GM12878 (cell line): ENCODE measurements around the gene FICD. TPM values are rescaled to one million over a fixed set of nuclear protein-coding genes. Genes with fewer than 3 reads are reported as not detected.

Source experiments
- CBX5 ChIP-seq: sonication (generic); IDR thresholded peaks from 2 replicates; pipeline ENCODE4 v1.6.1; 2016; ENCODE audit warnings: low read depth, moderate library complexity, mild to moderate bottlenecking, inconsistent platforms
- GATAD2B ChIP-seq: fragments of 450-650 bp; conservative IDR thresholded peaks from 2 replicates; pipeline ENCODE4 v1.6.1; 2017; ENCODE audit warnings: low read depth, mild to moderate bottlenecking, moderate library complexity
- HCFC1 ChIP-seq: fragments of 150-350 bp; IDR thresholded peaks from 2 replicates; pipeline ENCODE4 v1.6.1; 2014; ENCODE audit warnings: low read length
- HDAC2 ChIP-seq: fragments of 200-600 bp; sonication (generic); IDR thresholded peaks from 2 replicates; pipeline ENCODE4 v1.6.1; 2017
- MLLT1 ChIP-seq: fragments of 450-650 bp; IDR thresholded peaks from 2 replicates; pipeline ENCODE4 v1.6.1; 2016; ENCODE audit warnings: mild to moderate bottlenecking
- MXI1 ChIP-seq: fragments of 150-350 bp; IDR thresholded peaks from 2 replicates; pipeline ENCODE4 v1.6.1; 2011; ENCODE audit warnings: low read depth, mild to moderate bottlenecking, inconsistent platforms, low read length, improper control_type of control experiment
- NFXL1 ChIP-seq: fragments of 450-650 bp; IDR thresholded peaks from 2 replicates; pipeline ENCODE4 v1.6.1; 2017; ENCODE audit warnings: antibody characterized with exemption, mild to moderate bottlenecking, borderline replicate concordance
- NR2C2 ChIP-seq: IDR thresholded peaks from 2 replicates; pipeline ENCODE4 v1.6.1; 2011; ENCODE audit warnings: borderline replicate concordance, low read depth; ENCODE audit not compliant: control insufficient read depth, insufficient read length
- NR2F1 ChIP-seq: fragments of 450-650 bp; conservative IDR thresholded peaks from 2 replicates; pipeline ENCODE4 v1.6.1; 2017; ENCODE audit warnings: mild to moderate bottlenecking
- NRF1 ChIP-seq: conservative IDR thresholded peaks from 2 replicates; pipeline ENCODE4 v1.6.1; 2011; ENCODE audit warnings: mild to moderate bottlenecking, low read depth, low read length, improper control_type of control experiment
- PRDM15 ChIP-seq: fragments of 450-650 bp; formaldehyde crosslinking; IDR thresholded peaks from 2 replicates; pipeline ENCODE4 v1.4.0; 2020; ENCODE audit warnings: mild to moderate bottlenecking, moderate library complexity
- SKIL ChIP-seq: fragments of 450-650 bp; IDR thresholded peaks from 2 replicates; pipeline ENCODE4 v1.6.1; 2017; ENCODE audit warnings: mild to moderate bottlenecking, low read depth, inconsistent platforms; ENCODE audit not compliant: poor library complexity, severe bottlenecking
- ZNF217 ChIP-seq: fragments of 450-650 bp; IDR thresholded peaks from 2 replicates; pipeline ENCODE4 v1.6.1; 2017; ENCODE audit warnings: antibody characterized with exemption, mild to moderate bottlenecking
- ZNF274 ChIP-seq: IDR thresholded peaks from one replicate; pipeline ENCODE4 v1.8.0; 2011; ENCODE audit not compliant: insufficient read length, insufficient read depth
- ZNF592 ChIP-seq: fragments of 450-650 bp; IDR thresholded peaks from 2 replicates; pipeline ENCODE4 v1.6.1; 2017; ENCODE audit warnings: mild to moderate bottlenecking, moderate library complexity
- ZNF622 ChIP-seq: fragments of 450-650 bp; IDR thresholded peaks from 2 replicates; pipeline ENCODE4 v1.6.1; 2017; ENCODE audit warnings: mild to moderate bottlenecking, inconsistent platforms
- polyA plus RNA-seq, 11 experiments: library from polyadenylated mRNA; depleted of rRNA in 4 of 11; unstranded in 6 of 11; stranded (reverse) in 5 of 11; fragments of >200 nt; fragmentation: Nextera tagmentation in 4 of 11; fragmentation: Illumina TruSeq in 1 of 11; extraction: Ambion mirVana in 4 of 11; extraction: Trizol in 1 of 11; gene quantifications; 1 replicate in 1 of 11; 2 replicates in 10 of 11; pipeline versions ENCODE4 v1.2.1 to v1.2.3, GENCODE V29; 2011 to 2016; ENCODE audit warnings: inconsistent platforms in 2 of 11, missing spikeins in 2 of 11, low read depth in 1 of 11
- total RNA-seq, 4 experiments: library from RNA; depleted of rRNA in 3 of 4; stranded (reverse); fragments of >200 nt in 3 of 4; fragmentation: Illumina TruSeq in 1 of 4; extraction: Trizol in 1 of 4; gene quantifications; 2 replicates each; pipeline versions ENCODE4 v1.2.1 to v1.2.3, GENCODE V29; 2013 to 2021

FICD gene
- total and polyA plus RNA-seq, 10 of the 15 experiments (the other 5 are each of a cell fraction or from before 2014, with no cell fraction given): 1.1 to 9.4 (median 4.3) TPM

- TF ChIP-seq NR2F1 (peak; percentile 81), CBX5 (no peak), NRF1 (no peak), NFXL1 (no peak), MLLT1 (no peak), PRDM15 (CRISPR knock-in tag) (no peak), ZNF274 (no peak), MXI1 (peak; percentile 47; the same call in 1 of the 2 replicates), HDAC2 (no peak), ZNF622 (no peak), SKIL (no peak), HCFC1 (no peak), GATAD2B (no peak), ZNF217 (no peak), NR2C2 (no peak), ZNF592 (peak; percentile 6; the same call in 1 of the 2 replicates)
Measured at GRCh38 chr12:108567406-108568337, 52.6 kb downstream of the FICD start (continued).
